Glutamatergic neuron (in vitro differentiated cells): Measurements from ENCODE around the gene MAGEB17. TPM values are rescaled to one million over a fixed set of nuclear protein-coding genes. Genes with fewer than 3 reads are reported as not detected.

ENCODE experiments used
- DNase-seq: peaks from one replicate; pipeline ENCODE4 v3.0.0; 2022
- H3K27ac Mint-ChIP-seq: one replicate; pipeline ENCODE4 v1.8.0; 2020; ENCODE audit warnings: mild to moderate bottlenecking, mixed read lengths, inconsistent platforms; ENCODE audit not compliant: unreplicated experiment
- H3K27me3 Mint-ChIP-seq: one replicate; pipeline ENCODE4 v1.8.0; 2020; ENCODE audit warnings: mild to moderate bottlenecking, moderate library complexity, mixed read lengths, inconsistent platforms; ENCODE audit not compliant: unreplicated experiment
- H3K36me3 Mint-ChIP-seq: one replicate; pipeline ENCODE4 v1.8.0; 2020; ENCODE audit warnings: mild to moderate bottlenecking, mixed read lengths, inconsistent platforms; ENCODE audit not compliant: unreplicated experiment
- H3K4me1 Mint-ChIP-seq: one replicate; pipeline ENCODE4 v1.8.0; 2020; ENCODE audit warnings: mild to moderate bottlenecking, low read depth, mixed read lengths, inconsistent platforms; ENCODE audit not compliant: unreplicated experiment
- H3K4me3 Mint-ChIP-seq: one replicate; pipeline ENCODE4 v1.8.0; 2020; ENCODE audit warnings: mild to moderate bottlenecking, mixed read lengths, inconsistent platforms; ENCODE audit not compliant: unreplicated experiment
- H3K9me3 Mint-ChIP-seq: one replicate; pipeline ENCODE4 v1.8.0; 2020; ENCODE audit warnings: mild to moderate bottlenecking, moderate library complexity, mixed read lengths, inconsistent platforms; ENCODE audit not compliant: unreplicated experiment
- total RNA-seq: library from RNA; stranded (reverse); fragmentation: NEBNext Ultra II Directional; extraction: Animal tissue kit (Norgen Biotek cat#: 25700); gene quantifications from one replicate; pipeline ENCODE4 v1.2.1, GENCODE V29; 2021; ENCODE audit not compliant: unreplicated experiment
- TF ChIP-seq, protein P1 (sequence below): fragments of 200-600 bp; sonication (generic); IDR thresholded peaks from one replicate; pipeline ENCODE4 v1.5.0; 2021; ENCODE audit not compliant: partially characterized antibody, unreplicated experiment

The MAGEB17 gene
- total RNA-seq, 1 donor from 2014 or later: not detected

DNA sequence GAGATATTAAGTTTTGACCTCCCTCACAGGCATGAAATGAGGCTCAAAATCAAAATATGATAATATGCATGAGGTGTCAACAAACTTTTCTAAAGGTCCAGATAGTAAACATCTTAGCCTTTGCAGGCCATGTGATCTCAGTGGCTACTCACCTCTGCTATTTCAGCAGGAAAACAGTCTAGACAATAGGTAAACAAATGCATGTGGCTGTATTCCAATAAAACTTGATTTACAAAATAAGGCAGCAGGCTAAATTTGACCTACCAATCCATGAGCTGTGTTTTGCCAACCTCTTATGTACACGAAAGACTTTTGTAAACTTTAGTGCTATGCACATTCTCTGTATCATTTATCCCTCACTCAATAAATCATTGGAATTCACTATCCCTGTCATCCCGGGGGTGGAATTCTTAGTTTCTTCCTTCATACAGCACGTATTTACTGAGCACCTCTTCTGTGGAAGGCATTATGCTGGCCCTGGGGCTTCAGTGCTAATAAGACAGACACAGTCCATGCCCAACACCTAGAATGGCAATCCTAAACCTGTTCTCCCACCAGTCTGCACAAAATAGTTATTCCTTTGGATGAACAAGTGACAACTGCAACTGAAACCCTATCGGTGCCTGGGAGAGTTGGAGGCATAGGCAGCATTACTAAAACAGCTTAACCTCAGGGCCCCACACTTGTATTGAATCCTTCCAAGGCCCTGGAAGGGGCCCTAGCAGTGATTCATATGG, 19.9 kb downstream of the MAGEB17 start:
- DNase-seq: no peak
- Mint-ChIP-seq H3K27me3 (no peaks in the 10 kb centered on the region), H3K4me1 (peaks cover 3% of the 10 kb centered on the region), H3K4me3 (no peak overlapping the region), H3K36me3 (no peaks in the 10 kb centered on the region), H3K9me3 (peaks cover 3% of the 10 kb centered on the region), H3K27ac (no peak overlapping the region)
- TF ChIP-seq, protein P1, sequence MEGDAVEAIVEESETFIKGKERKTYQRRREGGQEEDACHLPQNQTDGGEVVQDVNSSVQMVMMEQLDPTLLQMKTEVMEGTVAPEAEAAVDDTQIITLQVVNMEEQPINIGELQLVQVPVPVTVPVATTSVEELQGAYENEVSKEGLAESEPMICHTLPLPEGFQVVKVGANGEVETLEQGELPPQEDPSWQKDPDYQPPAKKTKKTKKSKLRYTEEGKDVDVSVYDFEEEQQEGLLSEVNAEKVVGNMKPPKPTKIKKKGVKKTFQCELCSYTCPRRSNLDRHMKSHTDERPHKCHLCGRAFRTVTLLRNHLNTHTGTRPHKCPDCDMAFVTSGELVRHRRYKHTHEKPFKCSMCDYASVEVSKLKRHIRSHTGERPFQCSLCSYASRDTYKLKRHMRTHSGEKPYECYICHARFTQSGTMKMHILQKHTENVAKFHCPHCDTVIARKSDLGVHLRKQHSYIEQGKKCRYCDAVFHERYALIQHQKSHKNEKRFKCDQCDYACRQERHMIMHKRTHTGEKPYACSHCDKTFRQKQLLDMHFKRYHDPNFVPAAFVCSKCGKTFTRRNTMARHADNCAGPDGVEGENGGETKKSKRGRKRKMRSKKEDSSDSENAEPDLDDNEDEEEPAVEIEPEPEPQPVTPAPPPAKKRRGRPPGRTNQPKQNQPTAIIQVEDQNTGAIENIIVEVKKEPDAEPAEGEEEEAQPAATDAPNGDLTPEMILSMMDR: no peak

DNA sequence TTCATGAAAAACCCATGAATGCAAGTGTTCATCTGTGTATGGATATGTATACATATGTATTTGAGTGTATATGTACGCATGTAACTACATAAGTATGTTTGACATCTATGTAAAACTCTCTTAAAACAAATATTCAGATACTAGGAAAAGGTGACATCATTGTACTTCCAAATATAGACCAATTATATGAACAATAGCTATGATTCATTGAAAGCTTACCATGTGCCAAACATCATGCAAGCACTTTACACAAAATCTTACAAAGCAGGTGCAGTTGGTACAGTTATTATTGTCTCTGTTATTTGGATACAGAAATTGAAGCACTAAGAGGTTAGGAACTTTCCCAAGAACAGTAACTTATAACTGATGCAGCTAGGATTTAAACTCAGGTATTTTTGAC, 21.4 kb downstream of the MAGEB17 start:
- TF ChIP-seq, protein P1: no peak
- DNase-seq: no peak
- Mint-ChIP-seq H3K36me3 (no peaks in the 10 kb centered on the region), H3K9me3 (peaks cover 2% of the 10 kb centered on the region), H3K4me3 (no peak overlapping the region), H3K27me3 (no peaks in the 10 kb centered on the region), H3K27ac (no peak overlapping the region), H3K4me1 (peaks cover 3% of the 10 kb centered on the region)

DNA sequence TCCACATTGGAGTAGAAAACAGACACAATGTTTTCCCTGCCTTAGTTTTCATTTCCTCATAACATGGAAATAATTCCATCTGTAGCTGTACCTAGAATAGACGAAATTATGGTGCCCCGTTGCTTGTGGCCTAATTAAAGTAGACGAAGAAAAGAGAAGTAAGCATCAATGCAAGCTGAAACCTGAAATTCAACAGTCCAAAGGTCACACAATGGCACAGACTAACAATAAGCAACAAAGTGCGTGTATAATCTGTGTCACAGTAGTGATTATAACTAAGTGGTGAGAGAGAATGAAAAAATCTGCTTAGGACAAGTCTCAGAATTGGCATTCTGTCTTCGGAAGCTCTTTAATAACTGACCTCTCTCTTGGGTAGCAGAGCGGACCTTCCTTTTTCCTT, 24.3 kb downstream of the MAGEB17 start:
- TF ChIP-seq, protein P1: no peak
- DNase-seq: no peak
- no peaks in the 10 kb centered on the region for H3K9me3 Mint-ChIP-seq
- H3K27me3 Mint-ChIP-seq: no peaks in the 10 kb centered on the region
- H3K27ac Mint-ChIP-seq: no peak overlapping the region
- H3K4me3 Mint-ChIP-seq: no peak overlapping the region
- no peaks in the 10 kb centered on the region for H3K36me3 Mint-ChIP-seq
- no peaks in the 10 kb centered on the region for H3K4me1 Mint-ChIP-seq

DNA sequence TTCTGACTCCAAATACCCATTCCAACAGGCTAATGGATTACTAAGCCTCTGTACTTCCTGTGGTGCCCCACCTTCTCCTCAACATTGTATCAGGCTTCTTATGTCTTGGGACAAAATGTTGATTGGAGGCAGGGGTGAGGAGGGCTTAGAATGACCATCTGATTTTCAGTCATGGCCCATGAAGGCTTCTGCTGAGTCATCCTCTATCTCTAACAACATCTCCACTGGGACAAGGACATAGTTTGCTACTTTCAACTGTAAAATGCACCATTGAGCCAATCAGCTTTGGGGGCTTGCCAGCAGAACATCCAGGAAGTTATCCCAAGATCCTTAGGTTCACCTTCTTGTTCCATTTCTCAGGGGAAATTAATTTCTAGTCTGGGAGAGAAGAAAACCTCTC, 29.5 kb downstream of the MAGEB17 start:
- H3K27ac Mint-ChIP-seq: no peak overlapping the region
- H3K9me3 Mint-ChIP-seq: no peaks in the 10 kb centered on the region
- TF ChIP-seq, protein P1: no peak
- DNase-seq: no peak
- no peaks in the 10 kb centered on the region for H3K36me3 Mint-ChIP-seq
- no peaks in the 10 kb centered on the region for H3K4me1 Mint-ChIP-seq
- no peaks in the 10 kb centered on the region for H3K27me3 Mint-ChIP-seq
- H3K4me3 Mint-ChIP-seq: no peak overlapping the region

DNA sequence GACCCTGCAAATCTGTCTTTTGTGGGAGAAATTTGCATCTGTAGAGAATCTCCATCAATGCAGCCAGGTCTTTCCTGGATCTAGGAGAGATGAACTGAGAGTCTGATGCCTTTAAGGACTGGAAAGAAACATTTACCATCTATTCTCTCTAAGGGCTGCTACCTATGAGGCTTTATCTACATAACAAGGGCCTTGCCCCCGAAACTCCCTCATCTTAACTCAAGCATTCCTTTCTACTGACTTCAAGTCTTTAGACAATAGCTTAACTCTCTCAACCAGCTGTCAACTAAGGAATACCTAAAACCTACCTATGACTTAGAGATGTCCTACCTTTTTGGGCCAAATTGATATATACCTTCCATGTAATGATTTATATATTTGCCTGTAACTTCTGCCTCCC, 32.1 kb downstream of the MAGEB17 start:
- Mint-ChIP-seq H3K27me3 (no peaks in the 10 kb centered on the region), H3K4me3 (no peak overlapping the region), H3K9me3 (no peaks in the 10 kb centered on the region), H3K36me3 (no peaks in the 10 kb centered on the region), H3K4me1 (no peaks in the 10 kb centered on the region), H3K27ac (no peak overlapping the region)
- TF ChIP-seq, protein P1: no peak
- DNase-seq: no peak
